ELR (cell line): ENCODE results near the gene MYO16.
A peak's percentile ranks its signal among the peaks of the same experiment; 100 is the strongest.

Source experiments
- DNase-seq: peaks from one replicate; pipeline ENCODE4 v3.0.0-alpha.2; 2015; ENCODE audit warnings: low read depth

Gene MYO16

DNA sequence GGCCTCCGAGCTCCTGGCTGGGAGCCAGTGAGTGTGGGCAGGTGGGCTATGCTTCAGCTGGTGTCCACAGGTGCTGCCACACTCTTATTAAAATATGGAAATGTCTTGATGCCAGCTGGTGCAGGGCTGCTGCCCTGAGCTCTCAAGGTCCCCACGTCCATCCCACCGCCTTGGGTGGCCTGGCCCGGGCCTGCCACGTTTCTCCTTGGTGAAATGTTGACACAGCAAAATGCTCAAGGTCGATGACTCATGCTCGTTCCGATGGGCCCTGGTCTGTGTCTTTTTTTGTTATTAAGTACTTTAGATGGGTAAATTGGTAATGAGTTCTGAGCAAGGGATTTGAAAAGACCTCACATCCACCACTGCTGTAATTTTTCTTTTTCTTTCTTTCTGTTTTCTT, 524.7 kb downstream of the MYO16 start:
- no peak for DNase-seq

- DNase-seq: peak; percentile 38
Measured at GRCh38 chr13:109154546-109154945, 525.1 kb downstream of the MYO16 start.

- DNase-seq: peak; percentile 86
Measured at GRCh38 chr13:109154966-109155761, 525.8 kb downstream of the MYO16 start.

DNA sequence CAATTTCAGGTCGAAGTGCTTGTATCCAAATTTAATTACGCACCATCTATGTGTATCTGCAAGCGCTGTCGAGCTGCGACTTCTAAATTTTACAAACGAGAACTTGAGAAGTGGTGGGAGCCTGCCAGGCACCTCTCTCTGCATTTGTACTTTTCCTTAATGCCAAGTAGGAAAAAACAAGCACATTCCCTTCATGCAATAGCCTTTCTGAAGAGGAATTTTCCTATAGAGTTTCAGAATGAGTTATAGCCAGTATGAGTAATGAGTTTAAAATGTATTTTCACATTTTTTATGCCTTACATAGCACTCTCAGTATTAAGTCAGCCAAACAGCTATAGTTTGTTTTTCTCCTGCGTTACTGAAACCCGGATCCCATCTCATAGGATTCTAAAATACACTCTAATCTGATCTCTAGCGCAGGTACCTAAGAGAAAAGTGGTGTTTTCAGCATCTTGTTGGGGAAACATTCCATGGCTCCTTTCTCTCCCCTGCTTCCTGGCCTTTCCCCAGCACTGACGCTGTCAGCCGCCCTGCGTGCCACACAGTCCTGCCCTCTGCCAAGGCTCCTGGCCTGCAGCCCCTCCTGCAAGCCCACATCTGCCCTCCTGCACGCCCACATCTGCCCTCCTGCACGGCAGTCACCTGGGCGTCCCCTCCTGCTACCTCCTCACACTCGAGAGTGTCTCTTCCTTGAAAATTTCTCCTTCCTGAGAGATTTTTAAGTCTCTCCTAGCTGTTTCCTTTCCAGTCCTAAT, 526.9 kb downstream of the MYO16 start:
- DNase-seq: peak; percentile 94

DNA sequence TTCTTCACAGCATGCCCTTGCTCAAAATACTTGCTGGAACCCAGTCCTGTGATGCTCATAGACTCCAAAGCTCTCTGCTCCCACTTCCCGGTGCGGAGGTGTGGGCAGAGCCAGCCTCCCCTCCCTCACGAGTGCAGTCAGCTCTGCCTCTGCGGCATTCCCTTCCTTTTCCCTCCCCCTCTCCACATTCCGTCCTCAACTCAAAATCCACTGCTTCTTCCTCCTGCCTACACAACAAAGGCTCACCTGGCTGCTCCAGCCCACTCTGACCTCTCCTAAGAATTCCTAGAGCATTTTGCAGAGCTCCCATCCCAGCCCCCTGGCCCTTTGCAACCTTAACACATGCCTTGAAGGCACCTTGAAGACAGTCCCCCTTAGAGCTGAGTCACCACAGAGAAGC, 527.9 kb downstream of the MYO16 start:
- DNase-seq: no peak

GRCh38 chr13:109158383-109158782, 529.0 kb downstream of the MYO16 start:
- no peak for DNase-seq

- no peak for DNase-seq
Measured at GRCh38 chr13:109159650-109160309, 530.4 kb downstream of the MYO16 start.

DNA sequence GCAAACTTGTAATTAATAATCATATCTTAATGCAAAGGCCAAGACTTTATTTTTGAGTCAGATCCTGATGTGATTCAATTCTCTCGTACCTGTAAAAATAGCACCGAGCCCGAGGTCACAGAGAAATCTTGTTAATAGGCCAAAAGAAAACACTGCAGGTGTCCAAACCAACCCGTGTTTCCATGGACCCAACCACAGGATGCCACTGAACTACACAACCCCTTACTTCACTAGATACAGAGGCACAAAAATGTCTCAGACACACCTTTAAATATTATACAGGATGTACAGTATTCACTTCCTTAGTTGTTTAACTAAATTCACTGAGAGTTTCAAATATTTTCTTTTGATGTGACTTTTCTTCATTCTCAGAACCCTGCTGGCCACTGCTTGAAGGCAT, 530.9 kb downstream of the MYO16 start:
- DNase-seq: no peak

DNA sequence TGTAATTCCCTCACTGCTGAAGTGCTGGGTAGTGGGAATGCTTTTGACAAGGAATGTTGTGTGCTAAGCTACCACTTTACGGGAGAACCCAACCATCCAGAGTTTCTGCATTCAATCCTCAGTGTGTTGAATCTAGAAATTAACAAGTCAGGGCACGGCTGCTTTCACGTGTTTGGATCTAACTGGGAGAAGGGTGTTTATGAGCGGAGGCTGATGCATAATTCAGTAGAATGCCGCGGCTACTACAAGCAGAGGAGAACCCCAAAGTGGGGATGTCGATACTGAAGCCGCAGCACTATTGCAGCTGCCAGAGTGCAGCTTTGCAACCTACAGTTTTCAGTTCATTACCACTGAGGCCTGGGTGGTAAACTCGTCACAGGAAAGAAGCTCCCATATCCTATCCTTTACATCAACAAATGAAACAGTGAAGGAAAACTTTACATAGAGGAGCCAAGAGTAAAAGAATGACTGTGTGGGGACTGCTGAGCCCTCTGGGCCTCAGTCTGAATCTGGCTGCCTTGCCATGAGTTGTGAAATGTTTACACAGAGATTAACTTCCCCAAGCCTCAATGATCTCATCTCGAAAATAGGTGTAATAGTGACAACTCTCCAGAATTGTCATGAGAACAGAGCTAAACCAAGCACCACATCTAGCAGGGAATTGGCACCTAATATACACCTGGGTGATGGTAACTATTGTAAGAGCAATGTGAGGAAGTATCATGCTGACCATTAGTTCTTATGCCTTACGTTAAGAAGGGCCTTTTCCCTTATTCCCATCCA, 531.7 kb downstream of the MYO16 start:
- no peak for DNase-seq

DNA sequence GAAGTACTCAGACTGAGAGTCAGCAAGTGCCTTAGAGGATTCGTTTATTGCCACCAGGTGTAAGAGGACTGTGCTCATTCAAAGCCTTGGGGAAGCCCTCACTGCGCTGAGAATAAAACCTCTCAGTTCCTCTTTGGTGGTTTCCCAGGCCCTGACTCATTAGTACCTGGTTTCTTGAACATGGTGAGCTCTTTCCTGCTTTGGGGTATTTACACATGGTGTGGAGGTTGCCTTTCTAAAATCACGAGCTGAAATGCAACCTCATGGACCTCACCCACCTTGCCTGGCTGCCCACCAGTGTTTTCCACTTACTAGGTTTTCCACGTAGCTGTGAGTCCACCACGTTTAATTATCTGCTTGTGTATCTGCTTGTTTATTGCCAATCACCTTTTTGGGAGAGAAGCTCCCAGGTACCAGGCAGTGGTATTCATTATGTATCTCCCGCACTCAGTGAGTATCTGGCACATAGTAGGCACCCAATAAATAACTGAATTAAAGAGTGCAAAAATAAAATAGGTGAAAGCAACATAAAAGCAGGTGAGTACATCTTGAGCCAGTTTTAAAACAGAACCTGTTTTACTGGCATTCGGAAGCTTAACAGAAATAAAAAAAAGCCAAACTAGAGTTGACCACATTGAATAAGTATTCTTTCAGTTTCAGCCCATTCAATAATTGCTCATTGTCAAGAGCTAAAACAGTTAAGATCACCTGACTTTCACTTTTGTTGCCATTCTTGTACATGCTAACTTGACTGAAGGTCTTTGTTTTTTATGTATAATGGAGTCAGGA, 533.0 kb downstream of the MYO16 start:
- no peak for DNase-seq

DNA sequence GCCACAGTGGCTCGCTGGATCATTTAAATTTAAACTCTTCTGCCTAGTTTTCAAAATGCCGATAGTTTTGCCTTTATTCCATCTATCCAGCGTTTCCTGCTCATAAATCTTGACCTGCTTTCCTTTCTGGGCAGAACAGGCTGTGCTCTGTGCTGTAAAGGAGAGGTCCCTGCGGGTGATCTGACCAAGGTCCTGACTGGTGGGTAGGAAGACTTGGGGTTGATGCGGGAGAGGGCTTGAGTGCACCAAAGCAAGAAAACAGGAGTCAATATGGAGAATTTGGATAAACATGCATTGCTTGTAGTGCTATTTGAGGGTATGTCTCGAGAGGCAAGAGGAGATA, 533.6 kb downstream of the MYO16 start:
- DNase-seq: no peak

GRCh38 chr13:109165417-109165904, 536.0 kb downstream of the MYO16 start:
- no peak for DNase-seq

GRCh38 chr13:109166804-109167203, 537.4 kb downstream of the MYO16 start:
- no peak for DNase-seq

- no peak for DNase-seq
Measured at GRCh38 chr13:109172136-109172535, 542.7 kb downstream of the MYO16 start.

DNA sequence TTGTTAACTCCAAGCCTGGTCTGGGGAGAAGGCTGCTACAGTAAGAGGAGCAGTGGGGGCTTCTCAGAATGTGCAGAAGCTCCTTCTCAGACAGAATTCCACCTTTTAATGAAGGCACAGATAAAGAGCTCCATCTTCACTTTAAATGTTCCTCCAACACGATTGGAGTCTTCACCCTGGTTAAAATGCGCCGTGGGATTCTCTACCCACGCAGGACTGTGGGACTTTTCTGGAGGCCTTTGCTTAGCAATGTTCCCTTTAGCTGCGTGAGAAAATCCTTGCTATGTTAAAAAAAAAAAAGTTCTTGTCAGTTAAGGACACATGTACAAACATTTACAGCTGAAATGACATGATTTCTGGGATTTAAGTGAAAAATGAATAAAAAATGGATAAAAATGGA, 546.3 kb downstream of the MYO16 start:
- no peak for DNase-seq

GRCh38 chr13:109180905-109181425, 551.6 kb downstream of the MYO16 start:
- DNase-seq: peak; percentile 92

GRCh38 chr13:109182777-109183465, 553.5 kb downstream of the MYO16 start:
- no peak for DNase-seq

- no peak for DNase-seq
Measured at GRCh38 chr13:109191413-109191812, 562.0 kb downstream of the MYO16 start.

DNA sequence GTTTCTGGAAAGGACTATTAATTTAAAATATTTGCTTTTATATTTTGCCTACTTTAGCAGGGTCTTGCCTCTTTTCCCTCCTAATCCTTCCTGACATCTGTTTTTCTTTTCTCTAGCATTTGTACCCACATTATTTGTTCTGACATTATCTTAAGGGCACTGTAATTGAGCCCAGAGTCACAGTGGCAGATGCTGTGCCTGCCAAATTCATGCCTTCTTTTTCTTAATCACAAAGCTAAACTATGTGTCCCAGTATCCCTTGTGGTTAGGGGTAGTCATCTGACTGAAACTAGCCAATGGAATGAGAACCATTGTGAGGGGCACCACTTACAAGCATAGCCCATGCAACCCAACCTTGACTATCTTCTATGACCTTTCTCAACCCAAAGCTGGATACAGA, 562.9 kb downstream of the MYO16 start:
- DNase-seq: no peak

DNA sequence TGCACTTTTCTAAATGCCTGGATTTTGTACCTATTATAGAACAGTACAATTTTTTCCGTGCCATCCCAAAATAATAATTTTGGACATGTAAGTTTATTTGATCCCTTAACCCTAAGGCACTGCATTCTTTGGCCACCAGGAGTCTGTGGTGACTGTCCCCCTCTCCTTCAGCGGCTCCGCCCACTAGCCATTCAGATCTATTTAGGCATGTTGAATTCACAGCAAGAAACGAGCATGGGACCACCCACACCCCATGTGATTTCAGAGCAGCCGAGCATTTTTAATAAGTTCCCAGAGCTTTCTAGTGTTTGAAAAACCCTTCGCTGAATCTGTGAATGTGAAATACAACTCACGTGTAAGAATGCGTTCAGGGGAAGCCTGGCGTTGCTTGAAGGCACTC, 567.5 kb downstream of the MYO16 start:
- peak; percentile 26 for DNase-seq
